CD14-positive monocyte (primary cell): ENCODE data around the gene GATD1. TPM values are rescaled to one million over a fixed set of nuclear protein-coding genes. Genes with fewer than 3 reads are reported as not detected.
A peak's percentile ranks its signal among the peaks of the same experiment; 100 is the strongest.

Source experiments
- DNase-seq, 3 donors: peaks; one replicate each; pipeline ENCODE4 v3.0.0-alpha.2; 2011 to 2022
- H2AFZ ChIP-seq: 2 replicates; pipeline ENCODE4 v1.6.0; 2012; ENCODE audit warnings: mild to moderate bottlenecking, low read depth, low read length, inconsistent platforms; ENCODE audit not compliant: insufficient read depth, poor library complexity, severe bottlenecking
- H3K27ac ChIP-seq, 2 donors: 1 replicate in 1 of 2; 2 replicates in 1 of 2; pipeline ENCODE4 v1.5.1; 2012 to 2013; ENCODE audit warnings: low read length in 2 of 2, control low read depth in 1 of 2, inconsistent platforms in 1 of 2, low read depth in 1 of 2, mild to moderate bottlenecking in 1 of 2
- H3K27me3 ChIP-seq, 2 donors: one replicate each; pipeline versions ENCODE4 v1.6.0 to v1.6.1; 2011 to 2013; ENCODE audit warnings: low read length in 2 of 2; ENCODE audit not compliant: control insufficient read depth in 2 of 2, insufficient read depth in 2 of 2
- H3K36me3 ChIP-seq, 2 donors: replicated peaks in 1 of 2; 1 replicate in 1 of 2; 2 replicates in 1 of 2; pipeline versions ENCODE4 v1.5.1 to v1.6.1; 2012 to 2013; ENCODE audit warnings: low read length in 2 of 2, control low read depth in 1 of 2, inconsistent platforms in 1 of 2, mild to moderate bottlenecking in 1 of 2; ENCODE audit not compliant: insufficient read depth in 2 of 2, control insufficient read depth in 1 of 2
- H3K4me1 ChIP-seq, 2 donors: 1 replicate in 1 of 2; 2 replicates in 1 of 2; pipeline versions ENCODE4 v1.5.1 to v1.6.1; 2012 to 2013; ENCODE audit warnings: low read length in 2 of 2, control low read depth in 1 of 2, inconsistent platforms in 1 of 2, mild to moderate bottlenecking in 1 of 2, moderate library complexity in 1 of 2; ENCODE audit not compliant: insufficient read depth in 2 of 2, control insufficient read depth in 1 of 2
- H3K4me2 ChIP-seq: replicated peaks from 2 replicates; pipeline ENCODE3; 2012; ENCODE audit warnings: low read length, moderate library complexity, mild to moderate bottlenecking; ENCODE audit not compliant: poor library complexity, severe bottlenecking; ENCODE audit errors: extremely low read depth
- H3K4me3 ChIP-seq, 3 experiments: fragments of 200-600 bp in 1 of 3; sonication (generic) in 1 of 3; replicated peaks in 1 of 3; 1 replicate in 2 of 3; 2 replicates in 1 of 3; pipeline ENCODE4 v1.5.1; 2011 to 2013; ENCODE audit warnings: low read length in 3 of 3, mild to moderate bottlenecking in 3 of 3, control low read depth in 2 of 3, low read depth in 2 of 3, inconsistent platforms in 1 of 3, moderate library complexity in 1 of 3
- H3K79me2 ChIP-seq: 2 replicates; pipeline ENCODE4 v1.6.0; 2012; ENCODE audit warnings: mild to moderate bottlenecking, control low read depth, inconsistent platforms, low read length, moderate library complexity; ENCODE audit not compliant: insufficient read depth
- H3K9ac ChIP-seq: 2 replicates; pipeline ENCODE4 v1.6.0; 2017; ENCODE audit warnings: low read length, mild to moderate bottlenecking; ENCODE audit not compliant: insufficient read depth, poor library complexity, severe bottlenecking
- H3K9me3 ChIP-seq, 2 donors: replicated peaks in 1 of 2; 1 replicate in 1 of 2; 2 replicates in 1 of 2; pipeline versions ENCODE4 v1.5.1 to v1.6.1; 2012 to 2013; ENCODE audit warnings: low read length in 2 of 2, control low read depth in 1 of 2; ENCODE audit not compliant: control insufficient read depth in 1 of 2, insufficient read depth in 1 of 2
- H4K20me1 ChIP-seq: 2 replicates; pipeline ENCODE4 v1.6.0; 2012; ENCODE audit warnings: mild to moderate bottlenecking, low read length, control low read depth, moderate library complexity; ENCODE audit not compliant: insufficient read depth
- H3K27ac Mint-ChIP-seq, 7 donors: one replicate each; pipeline ENCODE4 v1.8.0; 2020; ENCODE audit warnings: mild to moderate bottlenecking in 7 of 7, mixed read lengths in 7 of 7, moderate library complexity in 6 of 7, inconsistent platforms in 2 of 7
- H3K27me3 Mint-ChIP-seq, 3 donors: one replicate each; pipeline ENCODE4 v1.8.0; 2021 to 2022; ENCODE audit warnings: low read depth in 3 of 3, mild to moderate bottlenecking in 3 of 3, mixed read lengths in 3 of 3, moderate library complexity in 3 of 3, inconsistent platforms in 1 of 3
- H3K36me3 Mint-ChIP-seq, 2 donors: one replicate each; pipeline ENCODE4 v1.8.0; 2020; ENCODE audit warnings: mixed read lengths in 2 of 2, inconsistent platforms in 1 of 2, mild to moderate bottlenecking in 1 of 2
- H3K4me1 Mint-ChIP-seq: one replicate; pipeline ENCODE4 v1.8.0; 2020; ENCODE audit warnings: mild to moderate bottlenecking, mixed read lengths
- H3K4me3 Mint-ChIP-seq, 2 donors: one replicate each; pipeline ENCODE4 v1.8.0; 2020; ENCODE audit warnings: mild to moderate bottlenecking in 2 of 2, mixed read lengths in 2 of 2, moderate library complexity in 1 of 2
- H3K9me3 Mint-ChIP-seq, 7 donors: one replicate each; pipeline ENCODE4 v1.8.0; 2020 to 2022; ENCODE audit warnings: mixed read lengths in 7 of 7, mild to moderate bottlenecking in 6 of 7, moderate library complexity in 6 of 7, inconsistent platforms in 2 of 7
- WGBS: methylation state at CpG from one replicate; pipeline ENCODE4 v1.1.5; 2013; ENCODE audit warnings: missing lambda C conversion rate; ENCODE audit not compliant: insufficient coverage; 5-methylcytosine and 5-hydroxymethylcytosine counted together
- intact Hi-C, 2 donors: fragments of 100-400 bp; cut with micrococcal nuclease; formaldehyde crosslinking; loops; one replicate each; pipeline versions ENCODE4 v1.15.0 to v1.15.1; 2023
- polyA plus RNA-seq, 3 donors: library from polyadenylated mRNA; depleted of rRNA in 1 of 3; unstranded in 2 of 3; stranded (reverse) in 1 of 3; fragments of 300-500 nt in 2 of 3; fragments of >200 nt in 1 of 3; fragmentation: Illumina TruSeq in 2 of 3; gene quantifications; 1 replicate in 2 of 3; 2 replicates in 1 of 3; pipeline ENCODE4 v1.2.3, GENCODE V29; 2012 to 2021
- TF ChIP-seq, protein P1 (sequence below): fragments of 200-600 bp; IDR thresholded peaks from one replicate; pipeline ENCODE4 v1.8.0; 2022; ENCODE audit warnings: antibody characterized with exemption, mild to moderate bottlenecking

Gene GATD1
- polyA plus RNA-seq, 3 donors, result 4.5 to 45.6 (median 4.6) TPM

DNA sequence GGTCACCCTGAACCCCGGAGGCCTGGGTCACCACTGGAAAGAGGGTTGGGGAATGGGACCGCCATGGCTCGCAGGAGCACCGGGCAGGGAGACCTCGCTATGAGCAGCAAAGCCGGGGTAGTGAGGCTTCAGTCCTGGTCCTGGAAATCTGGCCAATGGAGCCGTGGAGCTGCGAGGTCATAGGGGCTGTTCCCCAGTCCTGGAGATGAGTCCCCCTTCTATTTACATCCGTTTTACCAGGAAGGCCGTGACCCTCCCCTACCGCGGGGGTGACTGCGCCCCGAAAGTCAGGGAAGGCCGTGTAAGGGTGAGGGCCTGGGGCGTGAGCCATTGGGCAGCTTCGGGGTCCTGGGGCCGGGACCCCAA lies 27.3 kb upstream of the GATD1 start:
- Mint-ChIP-seq H3K4me1 (peaks cover 30% of the 10 kb centered on the region), H3K27me3 (peaks cover 0 to 5% (median 2%) of the 10 kb centered on the region in 3 donors), H3K9me3 (peaks cover 0 to 3% (median 0%) of the 10 kb centered on the region in 7 donors), H3K36me3 (peaks cover 3 to 22% of the 10 kb centered on the region in 2 donors), H3K4me3 (peak overlapping the region; percentile 76 to 83), H3K27ac (no peak overlapping the region)
- Histone ChIP-seq H3K4me1 (peaks cover 29 to 32% of the 10 kb centered on the region in 2 donors), H3K79me2 (peaks cover 28% of the 10 kb centered on the region), H3K27me3 (no peaks in the 10 kb centered on the region), H4K20me1 (peaks cover 11% of the 10 kb centered on the region), H3K4me2 (peak overlapping the region; percentile 89), H3K27ac (no peak overlapping the region), H3K9me3 (no peaks in the 10 kb centered on the region), H2AFZ (peak overlapping the region; percentile 87), H3K9ac (peak overlapping the region; percentile 67), H3K36me3 (peaks cover 13 to 15% of the 10 kb centered on the region in 2 donors), H3K4me3 (peak overlapping the region; percentile 39 to 80 (median 48))
- intact Hi-C loops, result no loop called here
- DNase-seq, result no peak
- 9% methylated on average over 12 of the region's 18 CpGs for WGBS
- TF ChIP-seq, protein P1, sequence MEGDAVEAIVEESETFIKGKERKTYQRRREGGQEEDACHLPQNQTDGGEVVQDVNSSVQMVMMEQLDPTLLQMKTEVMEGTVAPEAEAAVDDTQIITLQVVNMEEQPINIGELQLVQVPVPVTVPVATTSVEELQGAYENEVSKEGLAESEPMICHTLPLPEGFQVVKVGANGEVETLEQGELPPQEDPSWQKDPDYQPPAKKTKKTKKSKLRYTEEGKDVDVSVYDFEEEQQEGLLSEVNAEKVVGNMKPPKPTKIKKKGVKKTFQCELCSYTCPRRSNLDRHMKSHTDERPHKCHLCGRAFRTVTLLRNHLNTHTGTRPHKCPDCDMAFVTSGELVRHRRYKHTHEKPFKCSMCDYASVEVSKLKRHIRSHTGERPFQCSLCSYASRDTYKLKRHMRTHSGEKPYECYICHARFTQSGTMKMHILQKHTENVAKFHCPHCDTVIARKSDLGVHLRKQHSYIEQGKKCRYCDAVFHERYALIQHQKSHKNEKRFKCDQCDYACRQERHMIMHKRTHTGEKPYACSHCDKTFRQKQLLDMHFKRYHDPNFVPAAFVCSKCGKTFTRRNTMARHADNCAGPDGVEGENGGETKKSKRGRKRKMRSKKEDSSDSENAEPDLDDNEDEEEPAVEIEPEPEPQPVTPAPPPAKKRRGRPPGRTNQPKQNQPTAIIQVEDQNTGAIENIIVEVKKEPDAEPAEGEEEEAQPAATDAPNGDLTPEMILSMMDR, result no peak

DNA sequence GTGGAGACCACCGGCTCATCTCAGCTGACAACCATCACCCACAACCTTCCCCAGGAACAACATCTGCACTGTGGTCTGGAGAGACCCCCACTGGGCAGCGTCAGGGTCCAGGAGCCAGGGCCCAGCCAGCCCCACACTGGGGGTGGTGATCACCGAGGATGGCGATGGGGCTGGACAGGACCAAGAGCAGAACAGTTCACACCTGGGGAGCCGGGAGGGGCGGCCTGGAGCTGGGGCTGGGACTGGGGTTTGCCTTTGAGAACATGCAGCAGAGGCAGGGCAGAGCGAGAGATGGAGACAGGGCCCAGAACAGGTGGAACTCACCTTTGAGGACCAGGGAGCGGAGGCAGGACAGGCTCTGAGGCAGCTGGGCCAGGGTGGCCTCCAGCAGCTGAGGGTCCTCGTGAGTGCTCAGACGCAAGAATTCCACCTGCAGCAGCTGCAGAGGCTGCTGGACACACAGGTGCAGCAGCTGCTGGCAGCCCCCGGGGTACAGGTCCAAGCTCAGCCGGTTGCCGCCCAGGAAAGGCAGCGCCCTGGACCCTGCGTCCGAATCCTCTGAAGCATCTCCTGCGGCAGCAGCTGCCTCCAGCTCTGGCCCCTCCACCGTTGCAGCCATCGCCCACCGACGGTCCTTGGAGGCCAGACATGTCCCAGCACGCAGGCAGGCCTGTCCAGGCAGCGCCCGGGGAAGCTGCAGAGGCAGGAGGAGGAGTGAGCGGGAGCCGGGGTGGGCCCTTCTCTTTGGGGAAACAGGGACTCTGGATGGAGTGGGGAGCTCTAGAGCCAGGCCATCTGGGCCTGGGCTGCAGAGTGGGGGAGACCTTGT lies 26.7 kb upstream of the GATD1 start:
- H3K36me3 ChIP-seq, result peaks cover 14 to 15% of the 10 kb centered on the region in 2 donors
- H3K4me3 ChIP-seq, result peak overlapping the region in 1 of 3 experiments; percentile 80
- Mint-ChIP-seq H3K9me3 (peaks cover 0 to 3% (median 0%) of the 10 kb centered on the region in 7 donors), H3K27me3 (peaks cover 0 to 5% (median 2%) of the 10 kb centered on the region in 3 donors), H3K4me1 (peaks cover 30% of the 10 kb centered on the region), H3K4me3 (peak overlapping the region; percentile 76 to 83), H3K36me3 (peaks cover 3 to 22% of the 10 kb centered on the region in 2 donors), H3K27ac (no peak overlapping the region)
- TF ChIP-seq, protein P1, result no peak
- intact Hi-C loops, result no loop called here
- H3K79me2 ChIP-seq, result peaks cover 25% of the 10 kb centered on the region
- peaks cover 11% of the 10 kb centered on the region for H4K20me1 ChIP-seq
- WGBS, result 66% methylated on average over 25 of the region's 26 CpGs
- DNase-seq, result no peak
- no peak overlapping the region for H3K27ac ChIP-seq
- peak overlapping the region; percentile 89 for H3K4me2 ChIP-seq
- H3K9ac ChIP-seq, result peak overlapping the region; percentile 67
- peak overlapping the region; percentile 87 for H2AFZ ChIP-seq
- H3K4me1 ChIP-seq, result peaks cover 27 to 29% of the 10 kb centered on the region in 2 donors
- no peaks in the 10 kb centered on the region for H3K9me3 ChIP-seq
- H3K27me3 ChIP-seq, result no peaks in the 10 kb centered on the region
